GM12873 (cell line): Measurements from ENCODE around the gene ABLIM1.

Experiments
- CTCF ChIP-seq: IDR thresholded peaks from 2 replicates; pipeline ENCODE4 v1.5.1; 2012; ENCODE audit warnings: low read depth, mild to moderate bottlenecking, moderate library complexity, low read length, control low read depth; ENCODE audit not compliant: insufficient read depth; ENCODE audit errors: missing control alignments

Gene ABLIM1

GRCh38 chr10:114626841-114627240, 31.2 kb downstream of the ABLIM1 start:
- TF ChIP-seq CTCF, result no peak

- TF ChIP-seq CTCF, result no peak
These were observed 32.9 kb downstream of the ABLIM1 start for GRCh38 chr10:114624951-114625780.

GRCh38 chr10:114624422-114624821, 33.7 kb downstream of the ABLIM1 start:
- TF ChIP-seq CTCF, result no peak

- TF ChIP-seq CTCF, result no peak
These were observed 34.3 kb downstream of the ABLIM1 start for GRCh38 chr10:114623661-114624294.

GRCh38 chr10:114623155-114623554, 34.9 kb downstream of the ABLIM1 start:
- no peak for TF ChIP-seq CTCF

- TF ChIP-seq CTCF, result no peak
These were observed 39.4 kb downstream of the ABLIM1 start for GRCh38 chr10:114618722-114619121.

- no peak for TF ChIP-seq CTCF
These were observed 41.6 kb downstream of the ABLIM1 start for GRCh38 chr10:114616516-114616915.
